Breast epithelium (tissue), 3 donors: ENCODE results near the gene CD7.

Experiments used
- CTCF ChIP-seq, 3 donors: fragments of 450-650 bp; IDR thresholded peaks; one replicate each; pipeline ENCODE4 v1.5.1; 2016 to 2017; ENCODE audit warnings: antibody characterized with exemption in 3 of 3, mild to moderate bottlenecking in 3 of 3, moderate library complexity in 3 of 3
- POLR2AphosphoS5 ChIP-seq, 3 donors: sonication (generic); formaldehyde crosslinking; IDR thresholded peaks; one replicate each; pipeline ENCODE4 v1.6.1; 2017; ENCODE audit warnings: antibody characterized with exemption in 3 of 3

- TF ChIP-seq CTCF (IDR thresholded peaks at IDR 0.05) (no peak), POLR2AphosphoS5 (IDR thresholded peaks at IDR 0.05) (no peak)
Measured at GRCh38 chr17:82319619-82320062, 2.2 kb upstream of the CD7 start.
